HepG2 (cell line): Measurements from ENCODE around the gene CRAMP1. TPM values are rescaled to one million over a fixed set of nuclear protein-coding genes. Genes with fewer than 3 reads are reported as not detected.
A peak's percentile ranks its signal among the peaks of the same experiment; 100 is the strongest.

ENCODE experiments used
- ATF7-NPFF ChIP-seq: sonication (generic); formaldehyde crosslinking; IDR thresholded peaks from 2 replicates; pipeline ENCODE4 v1.8.1; 2023; ENCODE audit warnings: mild to moderate bottlenecking, low read depth, missing genetic modification reagents, moderate library complexity
- BHLHE40 ChIP-seq: IDR thresholded peaks from 2 replicates; pipeline ENCODE4 v1.6.1; 2011; ENCODE audit warnings: low read length, improper control_type of control experiment
- CBFB ChIP-seq: sonication (generic); formaldehyde crosslinking; IDR thresholded peaks from 2 replicates; pipeline ENCODE4 v1.4.0; 2020; ENCODE audit warnings: missing genetic modification reagents
- ETV5 ChIP-seq: IDR thresholded peaks from 2 replicates; pipeline ENCODE4 v1.6.1; 2018; ENCODE audit warnings: missing biosample characterization, missing genetic modification reagents, inconsistent platforms, borderline replicate concordance
- FOSL2 ChIP-seq: sonication (generic); formaldehyde crosslinking; IDR thresholded peaks from 2 replicates; pipeline ENCODE4 v1.4.0; 2020; ENCODE audit warnings: missing genetic modification reagents
- ISL2 ChIP-seq: sonication (generic); formaldehyde crosslinking; IDR thresholded peaks from 2 replicates; pipeline ENCODE4 v1.5.0; 2020; ENCODE audit warnings: missing genetic modification reagents
- ISX ChIP-seq: sonication (generic); formaldehyde crosslinking; conservative IDR thresholded peaks from 2 replicates; pipeline ENCODE4 v1.5.0; 2020; ENCODE audit warnings: missing genetic modification reagents
- KDM4B ChIP-seq: sonication (generic); formaldehyde crosslinking; IDR thresholded peaks from 2 replicates; pipeline ENCODE4 v1.4.0; 2020; ENCODE audit warnings: missing genetic modification reagents
- KLF11 ChIP-seq: IDR thresholded peaks from 2 replicates; pipeline ENCODE4 v1.6.1; 2016; ENCODE audit warnings: missing compliant biosample characterization
- MIER3 ChIP-seq: IDR thresholded peaks from 2 replicates; pipeline ENCODE4 v1.6.1; 2016; ENCODE audit warnings: missing compliant biosample characterization, borderline replicate concordance
- NFATC3 ChIP-seq: sonication (generic); formaldehyde crosslinking; IDR thresholded peaks from 2 replicates; pipeline ENCODE4 v1.5.1; 2020; ENCODE audit warnings: mild to moderate bottlenecking, missing genetic modification reagents
- POLR2AphosphoS2 ChIP-seq: IDR thresholded peaks from 2 replicates; pipeline ENCODE4 v1.6.1; 2011; ENCODE audit warnings: low read depth, low read length, improper control_type of control experiment
- RFX3 ChIP-seq: IDR thresholded peaks from 2 replicates; pipeline ENCODE4 v1.6.1; 2016; ENCODE audit warnings: missing biosample characterization, missing genetic modification reagents
- SNAI1 ChIP-seq: sonication (generic); formaldehyde crosslinking; IDR thresholded peaks from 2 replicates; pipeline ENCODE4 v1.5.0; 2020; ENCODE audit warnings: mild to moderate bottlenecking, missing genetic modification reagents, borderline replicate concordance
- TAF1 ChIP-seq: sonication (generic); formaldehyde crosslinking; IDR thresholded peaks from 2 replicates; pipeline ENCODE4 v1.4.0; 2020; ENCODE audit warnings: missing genetic modification reagents
- ZBTB1 ChIP-seq: sonication (generic); formaldehyde crosslinking; IDR thresholded peaks from 2 replicates; pipeline ENCODE4 v1.4.0; 2020; ENCODE audit warnings: missing genetic modification reagents, borderline replicate concordance
- ZNF101 ChIP-seq: sonication (generic); formaldehyde crosslinking; IDR thresholded peaks from 2 replicates; pipeline ENCODE4 v1.4.0; 2020; ENCODE audit warnings: mild to moderate bottlenecking, low read depth, missing genetic modification reagents, borderline replicate concordance
- ZNF207 ChIP-seq: fragments of 450-650 bp; IDR thresholded peaks from 2 replicates; pipeline ENCODE4 v1.6.1; 2016; ENCODE audit warnings: antibody characterized with exemption, borderline replicate concordance
- ZNF33A ChIP-seq: sonication (generic); formaldehyde crosslinking; IDR thresholded peaks from 2 replicates; pipeline ENCODE4 v1.5.1; 2020; ENCODE audit warnings: missing genetic modification reagents, mild to moderate bottlenecking, moderate library complexity, borderline replicate concordance
- ZNF343 ChIP-seq: sonication (generic); formaldehyde crosslinking; IDR thresholded peaks from 2 replicates; pipeline ENCODE4 v1.4.0; 2020; ENCODE audit warnings: mild to moderate bottlenecking, missing genetic modification reagents
- ZNF83 ChIP-seq: sonication (generic); formaldehyde crosslinking; IDR thresholded peaks from 2 replicates; pipeline ENCODE4 v1.4.0; 2020; ENCODE audit warnings: missing genetic modification reagents, mild to moderate bottlenecking, borderline replicate concordance
- polyA plus RNA-seq, 8 experiments: library from polyadenylated mRNA; depleted of rRNA in 3 of 8; stranded (reverse) in 7 of 8; unstranded in 1 of 8; fragments of >200 nt; fragmentation: Illumina TruSeq in 4 of 8; extraction: Trizol in 4 of 8; gene quantifications; 2 replicates each; pipeline versions ENCODE4 v1.2.1 to v1.2.3, GENCODE V29; 2011 to 2016; ENCODE audit warnings: low read depth in 4 of 8, missing spikeins in 1 of 8, mixed read lengths in 1 of 8; ENCODE audit not compliant: insufficient read depth in 1 of 8
- total RNA-seq, 5 experiments: library from RNA; depleted of rRNA; stranded (reverse); fragments of >200 nt; fragmentation: Illumina TruSeq; extraction: Trizol; gene quantifications; 2 replicates each; pipeline ENCODE4 v1.2.3, GENCODE V29; 2016; ENCODE audit warnings: low read depth in 1 of 5
- TF ChIP-seq, protein P1 (sequence below): sonication (generic); formaldehyde crosslinking; IDR thresholded peaks from 2 replicates; pipeline ENCODE4 v1.4.0; 2020; ENCODE audit warnings: missing genetic modification reagents, borderline replicate concordance
- TF ChIP-seq, protein P2 (sequence below): sonication (generic); formaldehyde crosslinking; IDR thresholded peaks from 2 replicates; pipeline ENCODE4 v1.8.0; 2022; ENCODE audit warnings: missing genetic modification reagents, low read depth, mild to moderate bottlenecking, borderline replicate concordance
- TF ChIP-seq, protein P3 (sequence below): sonication (generic); formaldehyde crosslinking; conservative IDR thresholded peaks from 2 replicates; pipeline ENCODE4 v1.4.0; 2020; ENCODE audit warnings: missing genetic modification reagents
- TF ChIP-seq, protein P4 (sequence below): sonication (generic); formaldehyde crosslinking; IDR thresholded peaks from 2 replicates; pipeline ENCODE4 v1.8.0; 2022; ENCODE audit warnings: mild to moderate bottlenecking, missing genetic modification reagents, borderline replicate concordance

Gene CRAMP1
- total and polyA plus RNA-seq, 2 of the 13 experiments (the other 11 are each of a cell fraction or from before 2014, with no cell fraction given) = 6.8 to 9.7 TPM

DNA sequence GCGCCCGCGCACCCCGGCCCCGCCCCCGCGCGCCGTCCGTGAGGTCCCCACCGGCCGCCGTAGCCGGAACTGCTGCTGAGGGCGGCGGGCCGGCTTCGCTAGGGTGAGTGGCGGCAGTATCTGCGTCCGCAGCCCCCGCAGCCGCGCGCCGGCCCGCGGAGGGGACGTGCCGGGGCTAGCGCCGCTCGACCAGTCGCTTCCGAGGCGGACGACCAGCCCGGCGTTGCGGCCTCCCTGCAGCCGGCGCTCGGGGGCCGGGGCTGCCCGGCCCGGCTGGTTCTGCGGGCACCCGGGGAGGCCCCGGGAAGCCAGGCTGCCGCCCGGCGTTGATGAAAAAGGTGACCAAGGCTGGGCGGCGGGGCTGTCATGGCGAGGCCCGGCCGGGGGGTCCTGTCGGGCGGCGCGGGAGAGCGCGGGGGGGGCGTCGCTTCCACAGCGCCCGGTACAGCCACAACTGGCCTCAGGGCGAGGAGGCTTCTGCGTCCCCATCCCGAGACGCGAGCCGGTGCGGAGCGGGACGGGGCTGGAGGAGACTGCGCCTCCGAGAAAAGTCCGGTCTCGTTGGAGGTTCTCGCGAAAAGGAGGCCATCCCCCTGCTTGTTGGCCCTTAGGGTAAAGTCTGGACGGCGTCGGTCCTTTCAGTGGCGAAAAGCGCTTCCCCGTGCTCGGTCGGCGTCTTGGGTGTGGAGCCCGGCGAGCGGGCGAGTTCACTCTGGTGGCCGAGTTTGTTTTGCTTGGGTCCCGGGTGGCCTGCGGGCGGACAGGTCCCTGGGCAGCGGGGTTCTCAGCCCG, at the start of gene CRAMP1 (continued):
- TF ChIP-seq, protein P1, sequence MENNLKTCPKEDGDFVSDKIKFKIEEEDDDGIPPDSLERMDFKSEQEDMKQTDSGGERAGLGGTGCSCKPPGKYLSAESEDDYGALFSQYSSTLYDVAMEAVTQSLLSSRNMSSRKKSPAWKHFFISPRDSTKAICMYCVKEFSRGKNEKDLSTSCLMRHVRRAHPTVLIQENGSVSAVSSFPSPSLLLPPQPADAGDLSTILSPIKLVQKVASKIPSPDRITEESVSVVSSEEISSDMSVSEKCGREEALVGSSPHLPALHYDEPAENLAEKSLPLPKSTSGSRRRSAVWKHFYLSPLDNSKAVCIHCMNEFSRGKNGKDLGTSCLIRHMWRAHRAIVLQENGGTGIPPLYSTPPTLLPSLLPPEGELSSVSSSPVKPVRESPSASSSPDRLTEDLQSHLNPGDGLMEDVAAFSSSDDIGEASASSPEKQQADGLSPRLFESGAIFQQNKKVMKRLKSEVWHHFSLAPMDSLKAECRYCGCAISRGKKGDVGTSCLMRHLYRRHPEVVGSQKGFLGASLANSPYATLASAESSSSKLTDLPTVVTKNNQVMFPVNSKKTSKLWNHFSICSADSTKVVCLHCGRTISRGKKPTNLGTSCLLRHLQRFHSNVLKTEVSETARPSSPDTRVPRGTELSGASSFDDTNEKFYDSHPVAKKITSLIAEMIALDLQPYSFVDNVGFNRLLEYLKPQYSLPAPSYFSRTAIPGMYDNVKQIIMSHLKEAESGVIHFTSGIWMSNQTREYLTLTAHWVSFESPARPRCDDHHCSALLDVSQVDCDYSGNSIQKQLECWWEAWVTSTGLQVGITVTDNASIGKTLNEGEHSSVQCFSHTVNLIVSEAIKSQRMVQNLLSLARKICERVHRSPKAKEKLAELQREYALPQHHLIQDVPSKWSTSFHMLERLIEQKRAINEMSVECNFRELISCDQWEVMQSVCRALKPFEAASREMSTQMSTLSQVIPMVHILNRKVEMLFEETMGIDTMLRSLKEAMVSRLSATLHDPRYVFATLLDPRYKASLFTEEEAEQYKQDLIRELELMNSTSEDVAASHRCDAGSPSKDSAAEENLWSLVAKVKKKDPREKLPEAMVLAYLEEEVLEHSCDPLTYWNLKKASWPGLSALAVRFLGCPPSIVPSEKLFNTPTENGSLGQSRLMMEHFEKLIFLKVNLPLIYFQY = no peak
- TF ChIP-seq ZNF343 (no peak), ETV5 (no peak), ZNF207 (no peak), ZBTB1 (no peak), CBFB (CRISPR knock-in tag) (no peak), KLF11 (CRISPR knock-in tag) (no peak), BHLHE40 (no peak), MIER3 (CRISPR knock-in tag) (no peak), ZNF83 (CRISPR knock-in tag) (no peak), RFX3 (CRISPR knock-in tag) (no peak), ZNF33A (CRISPR knock-in tag) (no peak), KDM4B (no peak), TAF1 (CRISPR knock-in tag) (peak; percentile 26; the same call in 1 of the 2 replicates), SNAI1 (CRISPR knock-in tag) (no peak), FOSL2 (no peak), POLR2AphosphoS2 (no peak), ATF7-NPFF (no peak), ZNF101 (no peak), ISX (CRISPR knock-in tag) (no peak), ISL2 (no peak), NFATC3 (CRISPR knock-in tag) (no peak)
- TF ChIP-seq, protein P2, sequence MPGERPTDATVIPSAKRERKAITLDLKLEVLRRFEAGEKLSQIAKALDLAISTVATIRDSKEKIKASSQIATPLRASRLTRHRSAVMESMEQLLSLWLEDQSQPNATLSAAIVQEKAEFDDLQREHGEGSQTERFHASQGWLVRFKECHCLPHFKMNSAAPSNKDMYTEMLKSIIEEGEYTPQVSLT = no peak
- TF ChIP-seq, protein P3, sequence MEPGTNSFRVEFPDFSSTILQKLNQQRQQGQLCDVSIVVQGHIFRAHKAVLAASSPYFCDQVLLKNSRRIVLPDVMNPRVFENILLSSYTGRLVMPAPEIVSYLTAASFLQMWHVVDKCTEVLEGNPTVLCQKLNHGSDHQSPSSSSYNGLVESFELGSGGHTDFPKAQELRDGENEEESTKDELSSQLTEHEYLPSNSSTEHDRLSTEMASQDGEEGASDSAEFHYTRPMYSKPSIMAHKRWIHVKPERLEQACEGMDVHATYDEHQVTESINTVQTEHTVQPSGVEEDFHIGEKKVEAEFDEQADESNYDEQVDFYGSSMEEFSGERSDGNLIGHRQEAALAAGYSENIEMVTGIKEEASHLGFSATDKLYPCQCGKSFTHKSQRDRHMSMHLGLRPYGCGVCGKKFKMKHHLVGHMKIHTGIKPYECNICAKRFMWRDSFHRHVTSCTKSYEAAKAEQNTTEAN = no peak
- TF ChIP-seq, protein P4, sequence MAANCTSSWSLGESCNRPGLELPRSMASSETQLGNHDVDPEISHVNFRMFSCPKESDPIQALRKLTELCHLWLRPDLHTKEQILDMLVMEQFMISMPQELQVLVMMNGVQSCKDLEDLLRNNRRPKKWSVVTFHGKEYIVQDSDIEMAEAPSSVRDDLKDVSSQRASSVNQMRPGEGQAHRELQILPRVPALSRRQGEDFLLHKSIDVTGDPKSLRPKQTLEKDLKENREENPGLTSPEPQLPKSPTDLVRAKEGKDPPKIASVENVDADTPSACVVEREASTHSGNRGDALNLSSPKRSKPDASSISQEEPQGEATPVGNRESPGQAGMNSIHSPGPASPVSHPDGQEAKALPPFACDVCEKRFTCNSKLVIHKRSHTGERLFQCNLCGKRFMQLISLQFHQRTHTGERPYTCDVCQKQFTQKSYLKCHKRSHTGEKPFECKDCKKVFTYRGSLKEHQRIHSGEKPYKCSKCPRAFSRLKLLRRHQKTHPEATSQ = no peak
